ENCODE measurements around the gene TRAPPC11.

DNA sequence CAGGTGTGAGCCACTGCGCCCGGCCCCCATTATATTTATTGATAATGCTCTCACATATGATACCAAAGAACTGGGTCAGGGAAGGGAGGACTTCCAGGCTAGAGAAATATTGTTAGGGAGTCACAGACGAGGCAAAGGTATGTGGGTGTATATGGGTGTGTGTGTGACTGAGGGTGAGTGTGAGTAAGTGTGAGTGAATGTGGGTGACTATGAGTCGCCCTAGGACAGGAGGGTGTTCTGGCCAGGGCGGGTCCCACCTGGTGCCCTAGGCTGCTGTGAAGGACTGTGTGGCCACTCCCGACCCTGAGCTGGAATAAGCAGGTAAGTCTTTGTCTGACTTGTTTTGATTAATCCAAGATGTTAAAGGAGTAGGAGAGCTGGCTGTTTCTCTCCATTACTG is 34.5 kb upstream of the TRAPPC11 start:
- TF ChIP-seq, protein P1, sequence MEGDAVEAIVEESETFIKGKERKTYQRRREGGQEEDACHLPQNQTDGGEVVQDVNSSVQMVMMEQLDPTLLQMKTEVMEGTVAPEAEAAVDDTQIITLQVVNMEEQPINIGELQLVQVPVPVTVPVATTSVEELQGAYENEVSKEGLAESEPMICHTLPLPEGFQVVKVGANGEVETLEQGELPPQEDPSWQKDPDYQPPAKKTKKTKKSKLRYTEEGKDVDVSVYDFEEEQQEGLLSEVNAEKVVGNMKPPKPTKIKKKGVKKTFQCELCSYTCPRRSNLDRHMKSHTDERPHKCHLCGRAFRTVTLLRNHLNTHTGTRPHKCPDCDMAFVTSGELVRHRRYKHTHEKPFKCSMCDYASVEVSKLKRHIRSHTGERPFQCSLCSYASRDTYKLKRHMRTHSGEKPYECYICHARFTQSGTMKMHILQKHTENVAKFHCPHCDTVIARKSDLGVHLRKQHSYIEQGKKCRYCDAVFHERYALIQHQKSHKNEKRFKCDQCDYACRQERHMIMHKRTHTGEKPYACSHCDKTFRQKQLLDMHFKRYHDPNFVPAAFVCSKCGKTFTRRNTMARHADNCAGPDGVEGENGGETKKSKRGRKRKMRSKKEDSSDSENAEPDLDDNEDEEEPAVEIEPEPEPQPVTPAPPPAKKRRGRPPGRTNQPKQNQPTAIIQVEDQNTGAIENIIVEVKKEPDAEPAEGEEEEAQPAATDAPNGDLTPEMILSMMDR (conservative IDR thresholded peaks at IDR 0.05; ENCODE audit: low read length): no peak
- TF ChIP-seq EZH2phosphoT487 (IDR thresholded peaks at IDR 0.05; ENCODE audit: borderline replicate concordance): no peak

Measured in Loucy (cell line).